GM15510 (cell line): Measurements from ENCODE around the gene RSPO1.

ENCODE experiments used
- POLR2A ChIP-seq: IDR thresholded peaks from 3 replicates; pipeline ENCODE4 v1.6.1; 2011; ENCODE audit warnings: borderline replicate concordance; ENCODE audit not compliant: insufficient read length; ENCODE audit errors: extremely low read depth

The RSPO1 gene

DNA sequence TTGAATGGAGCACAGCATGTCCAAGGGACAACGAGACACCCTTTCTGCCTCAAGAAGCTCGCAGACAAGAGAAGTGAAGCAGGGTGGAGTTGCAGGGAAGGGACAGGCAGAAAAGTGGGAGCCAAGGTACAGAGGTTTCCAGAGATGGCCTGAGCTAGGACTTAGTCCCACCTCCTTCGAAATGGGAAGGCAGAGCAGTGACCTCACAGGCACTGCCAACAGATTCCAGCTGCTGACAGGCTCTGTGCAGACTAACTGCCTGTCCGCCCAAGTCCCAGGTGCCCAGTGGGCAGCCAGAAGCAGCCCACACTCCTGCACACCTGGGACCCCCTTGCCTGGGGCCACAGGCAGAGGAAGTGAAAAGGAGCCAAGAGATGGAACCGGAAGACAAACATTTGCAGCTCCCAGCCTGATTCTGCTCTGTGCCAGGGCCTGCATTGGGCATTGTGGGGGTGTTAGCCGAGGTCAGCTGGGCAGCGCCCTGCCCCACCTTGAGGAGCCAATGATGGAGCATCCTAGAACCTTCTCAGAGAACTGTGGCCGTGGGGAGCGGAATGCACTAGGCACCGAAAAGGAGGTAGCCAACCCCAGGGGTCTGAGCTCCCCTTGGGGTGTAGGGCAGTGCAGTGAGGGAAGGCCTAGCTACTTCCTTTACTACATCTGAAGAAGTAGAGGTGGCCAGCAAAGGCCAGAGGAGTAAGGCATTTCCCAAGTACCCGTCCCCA lies 27.5 kb upstream of the RSPO1 start:
- no peak for TF ChIP-seq POLR2A

DNA sequence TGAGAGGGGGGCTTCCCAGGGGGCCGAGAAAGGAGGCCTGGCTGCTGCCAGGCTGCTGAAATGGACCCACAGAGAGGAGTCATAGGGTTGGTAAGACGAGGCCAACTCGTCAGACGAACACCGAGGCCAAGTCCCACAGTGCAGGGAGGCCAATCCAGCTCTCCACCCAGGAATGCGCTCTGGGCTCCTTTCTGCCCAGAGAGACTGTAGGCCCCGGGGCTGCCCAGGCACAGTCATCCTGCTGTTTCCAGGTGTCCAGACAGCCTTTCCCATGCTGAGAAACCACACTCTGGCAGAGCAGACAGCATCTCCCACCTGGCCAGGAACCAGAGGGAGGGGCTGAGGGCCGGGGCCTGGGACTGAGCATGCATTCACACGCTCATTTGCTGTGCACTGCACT lies 26.7 kb upstream of the RSPO1 start:
- TF ChIP-seq POLR2A: no peak

DNA sequence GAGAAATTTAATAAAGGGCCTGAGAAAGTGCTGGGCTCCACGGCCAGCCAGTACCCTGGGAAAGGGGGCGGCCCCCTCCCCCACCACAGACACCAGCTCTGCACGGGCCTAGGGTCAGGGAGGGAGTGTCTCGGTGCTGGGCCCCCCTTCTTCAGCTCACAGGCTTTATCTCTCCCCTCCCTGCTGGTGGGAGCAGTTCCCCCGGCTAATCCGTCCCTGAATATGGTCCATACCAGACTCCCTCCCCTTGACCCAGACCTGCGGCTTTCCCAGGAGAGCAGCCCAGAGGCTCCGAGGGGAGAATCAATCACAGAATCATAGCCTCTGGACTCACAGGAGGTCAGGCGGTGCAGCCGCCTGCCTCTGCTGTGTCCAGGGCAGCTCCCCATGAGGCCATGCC lies 26.0 kb upstream of the RSPO1 start:
- no peak for TF ChIP-seq POLR2A

DNA sequence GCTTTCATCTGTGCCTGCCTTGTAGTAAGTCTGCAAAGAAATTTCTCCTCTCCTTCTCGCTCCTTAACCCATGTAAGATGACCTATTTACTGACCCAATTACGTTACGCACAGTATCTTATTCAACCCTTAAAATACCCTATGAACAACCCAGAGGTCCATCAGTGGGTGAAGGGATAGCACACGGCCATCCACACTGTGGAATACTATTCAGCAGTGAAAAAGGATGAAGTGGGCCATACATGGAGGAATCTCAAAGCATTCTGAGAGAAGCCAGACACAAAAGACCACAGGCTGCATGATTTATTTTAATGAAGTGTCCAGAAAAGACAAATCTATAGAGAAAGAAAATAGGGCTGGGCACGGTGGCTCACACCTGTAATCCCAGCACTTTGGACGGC lies 23.8 kb upstream of the RSPO1 start:
- TF ChIP-seq POLR2A: no peak

DNA sequence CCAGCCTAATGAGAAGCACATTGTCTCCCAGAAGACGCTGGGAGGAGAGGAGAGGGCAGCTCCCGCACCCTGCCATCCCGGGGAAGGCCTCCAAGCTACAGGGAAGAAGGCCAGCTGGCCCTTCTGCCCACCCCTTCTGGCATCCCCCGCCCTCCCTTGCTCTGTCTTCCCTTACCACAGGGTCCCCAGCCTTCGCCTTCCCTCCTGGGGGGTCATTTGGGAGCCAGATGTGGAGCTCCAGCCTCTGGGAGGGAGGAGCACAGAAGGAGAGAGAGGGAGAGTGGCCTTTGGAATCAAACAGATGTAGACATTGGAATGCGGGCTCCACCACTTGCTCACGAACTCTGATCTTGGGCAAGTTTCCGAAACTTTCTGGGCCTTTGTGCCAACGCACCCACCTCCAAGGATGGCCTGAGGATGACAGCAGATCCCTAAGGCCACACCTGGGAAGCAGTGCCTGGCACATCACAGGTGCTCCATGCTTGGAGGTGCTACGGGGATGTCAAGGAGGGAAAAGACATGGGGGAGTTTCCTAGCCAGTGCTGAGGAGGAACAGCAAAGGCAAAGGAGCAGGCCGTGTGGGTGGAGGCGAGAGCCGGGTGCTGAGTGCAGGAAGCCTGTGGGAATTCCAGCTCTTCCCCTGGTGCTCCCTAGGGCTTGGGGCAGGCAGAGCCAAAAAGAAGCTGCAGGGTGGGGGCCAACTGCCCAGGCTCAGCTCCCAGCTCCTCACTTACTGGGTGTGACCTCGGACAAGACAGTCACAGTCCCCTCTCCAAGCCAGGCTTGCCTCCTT lies 23.1 kb upstream of the RSPO1 start:
- TF ChIP-seq POLR2A: no peak

DNA sequence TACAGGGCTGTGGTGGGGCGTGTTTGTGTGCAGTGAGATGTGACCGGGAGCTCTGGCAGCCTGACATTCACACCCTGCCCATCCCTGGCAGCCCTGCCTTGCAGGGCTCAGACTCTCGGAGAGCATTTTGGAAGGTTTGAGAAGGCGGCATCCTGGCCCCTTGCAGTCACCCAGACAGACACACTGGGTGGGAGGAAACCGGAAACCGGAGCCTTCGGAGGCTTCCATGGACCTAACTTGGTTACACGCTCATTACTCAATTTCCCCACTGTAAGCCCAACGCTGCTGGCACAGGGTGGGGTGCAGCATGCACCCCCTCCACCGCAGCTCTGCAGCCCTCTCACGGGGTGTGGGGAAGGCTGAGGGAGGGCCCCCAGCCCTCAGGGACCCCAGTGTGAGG lies 22.2 kb upstream of the RSPO1 start:
- TF ChIP-seq POLR2A: no peak

DNA sequence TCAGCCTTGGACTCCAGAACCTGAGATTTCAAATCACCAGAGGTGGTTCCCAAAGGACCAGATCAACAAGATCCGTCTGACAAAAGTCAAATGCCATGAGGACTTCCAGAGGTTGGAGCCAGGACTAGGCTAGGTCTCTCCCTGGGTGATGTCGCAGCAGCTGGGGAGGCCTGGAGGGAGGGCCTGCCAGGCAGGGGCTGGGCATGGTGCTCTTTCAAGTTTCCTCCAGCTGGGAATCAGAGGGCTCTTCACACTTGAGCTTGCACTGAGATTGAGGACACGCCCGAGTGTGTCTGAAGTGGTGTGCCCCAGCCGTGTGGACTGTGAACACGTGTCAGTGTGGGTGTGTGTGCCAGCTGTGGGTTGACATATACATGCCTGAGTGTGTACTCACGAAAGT lies 21.3 kb upstream of the RSPO1 start:
- no peak for TF ChIP-seq POLR2A

DNA sequence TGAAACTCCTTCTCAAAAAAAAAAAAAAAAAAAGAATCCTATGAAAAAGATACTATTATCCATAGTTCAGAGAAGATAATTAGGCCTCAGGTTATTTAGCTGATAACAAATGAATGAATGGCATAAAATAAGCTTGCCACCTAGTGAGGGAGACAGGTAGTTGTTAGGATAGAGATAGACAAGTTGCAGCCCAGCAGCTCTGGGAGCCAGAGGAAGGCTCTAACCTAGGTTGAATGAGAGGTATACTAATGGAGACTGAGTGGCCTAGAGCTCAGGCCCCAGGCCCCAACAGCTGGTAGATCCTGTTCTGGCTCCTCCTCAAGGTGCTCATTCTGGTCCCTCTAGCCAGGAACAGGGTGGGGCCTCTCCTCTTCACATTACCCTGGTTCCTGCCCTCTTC lies 20.6 kb upstream of the RSPO1 start:
- no peak for TF ChIP-seq POLR2A

DNA sequence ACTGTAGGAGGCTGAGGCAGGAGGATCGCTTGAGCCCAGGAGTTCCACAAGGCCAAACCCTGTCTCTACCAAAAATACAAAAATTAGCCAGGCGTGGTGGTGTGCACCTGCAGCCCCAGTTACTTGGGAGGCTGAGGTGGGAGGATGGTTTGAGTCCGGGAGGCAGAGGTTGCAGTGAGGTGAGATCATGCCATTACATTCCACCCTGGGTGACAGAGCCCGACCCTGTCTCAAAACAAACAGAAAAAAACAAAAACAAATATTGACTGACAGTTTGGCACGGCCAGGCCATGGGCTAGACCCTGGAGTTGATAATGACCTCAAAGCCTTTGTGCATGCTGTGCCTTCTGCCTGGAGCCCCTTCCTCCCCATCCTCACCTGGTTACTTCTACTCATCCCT lies 19.2 kb upstream of the RSPO1 start:
- no peak for TF ChIP-seq POLR2A

DNA sequence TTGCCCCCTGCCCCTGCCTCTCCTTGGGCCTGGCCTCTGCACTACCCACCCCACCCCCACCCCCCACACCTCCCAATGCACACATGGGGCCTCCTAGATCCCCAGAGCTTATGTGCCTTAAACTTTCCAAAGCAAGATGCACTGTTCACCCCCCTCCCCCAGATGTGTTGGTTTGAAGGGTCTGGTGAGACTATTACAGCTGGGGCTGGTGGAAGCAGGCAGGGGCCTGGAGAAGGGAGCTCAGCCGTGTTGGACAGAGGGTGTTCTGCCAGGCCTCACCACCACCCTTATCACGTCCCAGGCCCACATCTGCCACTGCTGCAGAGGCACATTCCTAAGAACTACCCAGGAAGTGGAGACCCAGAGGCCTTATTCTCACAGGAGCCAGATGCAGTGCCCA lies 18.3 kb upstream of the RSPO1 start:
- no peak for TF ChIP-seq POLR2A

DNA sequence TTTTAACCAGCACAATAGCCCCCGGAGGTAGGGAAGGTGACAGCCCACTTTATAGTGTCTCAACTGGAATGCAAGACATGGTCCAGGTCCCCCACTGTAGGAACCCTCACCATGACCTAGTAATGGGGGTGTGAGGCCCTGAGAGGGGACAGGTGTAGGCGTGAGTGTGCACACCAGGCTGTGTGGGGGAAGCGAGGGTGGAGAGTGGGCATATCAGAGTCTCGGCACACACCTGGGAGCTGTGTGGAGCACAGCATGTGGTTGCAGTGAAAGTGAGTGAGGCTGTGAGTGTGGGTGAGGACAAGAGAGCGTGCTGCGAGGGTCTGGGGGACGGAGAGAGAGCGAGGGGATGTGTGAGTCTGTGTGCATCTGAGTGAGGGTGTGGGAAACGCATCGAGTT lies 17.1 kb upstream of the RSPO1 start:
- TF ChIP-seq POLR2A: no peak

DNA sequence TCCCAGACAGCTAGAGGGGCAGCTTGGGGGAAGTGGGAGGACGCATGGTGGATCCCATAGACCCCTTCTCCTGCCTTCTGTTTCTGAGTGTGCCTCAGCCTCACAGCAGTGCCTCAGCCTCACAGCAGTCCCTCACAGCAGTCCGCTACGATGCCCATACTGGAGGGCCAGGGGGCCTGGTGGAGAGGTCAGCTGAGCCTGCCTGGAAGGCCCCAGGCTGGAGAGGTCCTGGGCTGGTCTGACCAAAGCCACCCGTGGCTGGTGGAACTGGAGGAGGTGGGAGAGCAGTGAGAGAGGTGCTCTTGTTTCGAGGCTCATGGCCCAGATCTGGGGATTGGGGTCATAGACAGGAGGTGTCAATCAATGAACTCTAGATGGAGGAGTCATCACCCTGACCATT lies 16.0 kb upstream of the RSPO1 start:
- no peak for TF ChIP-seq POLR2A

DNA sequence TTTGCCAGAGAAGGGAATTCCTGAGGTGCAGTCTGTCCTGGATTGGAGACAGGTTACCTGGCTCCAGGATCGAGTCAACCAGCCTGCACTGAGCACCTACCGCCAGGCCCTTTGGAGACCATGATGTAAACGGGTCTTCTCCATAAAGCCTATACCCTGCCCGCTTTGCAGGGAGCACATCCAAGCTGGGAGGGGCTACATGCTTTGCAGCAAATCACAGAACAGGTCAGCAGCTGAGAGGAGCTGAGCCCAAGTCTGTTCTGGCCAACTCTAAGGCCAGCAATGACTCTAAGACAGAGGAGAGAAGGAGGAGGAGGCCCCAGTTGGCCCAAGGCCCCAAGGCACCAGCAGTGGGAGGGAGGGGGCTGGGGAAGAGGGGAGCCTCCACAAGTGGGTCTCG lies 15.5 kb upstream of the RSPO1 start:
- no peak for TF ChIP-seq POLR2A

DNA sequence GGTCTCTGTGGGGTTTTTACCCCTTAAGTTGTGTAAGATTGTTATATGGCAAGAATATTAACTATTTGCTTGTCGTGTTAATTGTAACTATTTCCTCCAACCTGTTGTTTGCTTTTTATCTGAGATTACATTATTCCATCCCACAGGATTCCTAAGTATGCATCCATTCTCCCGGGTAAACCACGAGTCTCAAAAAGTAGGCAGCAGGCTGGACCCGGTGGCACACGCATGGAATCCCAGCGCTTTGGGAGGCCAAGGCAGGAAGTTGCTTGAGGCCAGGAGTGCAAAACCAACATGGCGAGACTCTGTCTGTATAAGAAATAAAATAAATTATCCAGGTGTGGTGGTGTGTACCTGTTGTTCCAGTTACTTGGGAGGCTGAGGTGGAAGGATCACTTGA lies 12.6 kb upstream of the RSPO1 start:
- no peak for TF ChIP-seq POLR2A

DNA sequence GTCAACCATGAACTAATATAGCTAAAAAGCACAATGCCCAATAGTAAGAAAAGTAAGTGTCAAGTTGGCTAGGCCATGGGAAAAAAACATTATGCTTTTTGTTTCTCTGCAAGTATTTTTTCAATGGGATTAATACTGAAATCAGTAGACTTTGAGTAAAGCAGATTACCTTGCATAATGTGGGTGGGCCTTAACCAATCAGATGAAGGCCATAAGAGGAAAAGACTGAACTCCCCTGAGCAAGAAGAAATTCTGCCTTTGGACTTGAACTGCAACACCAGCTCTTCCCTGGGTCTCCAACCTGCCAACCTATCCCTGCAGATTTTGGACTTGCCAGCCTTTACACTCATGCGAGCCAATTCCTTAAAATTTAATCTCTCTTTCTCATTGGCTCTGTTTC lies 6.4 kb upstream of the RSPO1 start:
- TF ChIP-seq POLR2A: no peak

DNA sequence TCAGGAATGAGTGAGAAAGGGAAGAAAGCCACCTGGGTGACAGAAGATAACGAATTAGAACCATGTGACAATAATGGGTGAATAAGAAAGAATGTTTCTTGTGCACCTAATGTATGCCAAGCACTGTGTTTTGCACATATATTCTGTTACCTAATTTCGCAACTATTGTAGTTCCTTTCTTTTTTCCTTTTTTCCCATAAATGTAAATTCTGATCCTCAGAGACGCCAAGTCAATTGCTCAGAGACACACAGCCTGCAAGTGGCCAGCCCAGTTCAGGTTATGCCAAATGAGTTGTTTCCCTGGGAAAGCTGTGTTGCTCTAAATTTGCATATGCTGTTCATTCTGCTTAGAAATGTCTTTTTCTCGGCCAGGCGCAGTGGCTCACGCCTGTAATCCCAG lies 1.7 kb upstream of the RSPO1 start:
- no peak for TF ChIP-seq POLR2A

DNA sequence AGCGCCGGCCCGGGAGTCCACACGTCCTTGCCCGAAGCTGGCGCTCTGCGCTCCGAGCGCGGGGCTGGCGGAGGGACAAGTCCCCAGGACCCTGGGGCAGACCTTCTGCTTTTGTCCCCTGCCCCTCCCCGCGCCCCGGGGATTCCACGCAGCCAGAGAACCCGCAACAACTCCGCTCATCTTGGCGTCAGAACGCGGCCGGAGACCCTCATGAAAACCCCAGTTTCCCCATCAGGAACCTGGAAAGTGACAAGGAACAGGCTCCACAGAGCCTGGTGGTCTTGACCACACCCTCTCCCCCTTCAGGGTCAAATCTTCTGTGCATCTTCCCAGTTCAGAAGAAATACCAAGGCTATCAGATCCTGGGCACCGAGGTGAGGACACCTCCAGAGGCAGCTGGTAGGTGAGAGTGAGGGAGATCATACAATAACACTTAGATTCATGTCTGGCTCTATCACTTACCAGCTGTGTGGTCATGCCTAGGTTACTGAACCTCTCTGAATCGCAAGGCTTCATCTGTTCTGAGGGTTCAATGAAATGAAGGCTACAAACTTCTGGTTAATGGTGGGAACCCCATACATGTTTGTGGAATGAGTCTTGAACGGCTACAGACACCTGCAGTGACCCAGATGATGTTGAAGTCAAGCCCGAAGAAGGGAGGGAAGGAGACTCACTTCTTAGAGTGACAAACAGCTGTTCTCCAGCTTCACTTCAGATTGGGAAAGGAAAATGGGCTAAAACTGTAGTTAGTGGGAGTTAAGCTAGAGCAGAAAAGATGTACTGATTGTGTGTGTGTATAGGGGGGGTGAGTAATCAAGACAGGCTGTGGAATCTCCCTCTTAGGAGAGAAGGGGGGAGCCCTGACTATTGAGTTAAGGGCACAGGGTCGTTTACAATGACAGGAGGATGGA lies 555 bp upstream of the RSPO1 start:
- TF ChIP-seq POLR2A: no peak

DNA sequence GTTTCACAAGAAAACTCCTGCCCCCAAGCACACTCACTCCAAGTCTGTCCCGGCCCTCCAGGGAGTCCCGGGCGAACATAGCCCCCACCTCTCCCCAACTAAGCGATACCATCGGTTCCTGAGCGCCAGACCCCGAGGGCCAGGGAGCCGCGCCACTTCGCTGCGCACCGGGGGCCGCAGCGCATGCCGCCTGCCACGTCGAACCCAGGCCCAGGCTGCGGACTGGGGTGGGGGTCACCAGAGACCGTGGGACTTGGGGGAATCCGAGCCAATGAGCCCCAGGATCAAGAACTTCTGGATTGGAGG lies 801 bp downstream of the RSPO1 start:
- no peak for TF ChIP-seq POLR2A
